H1 (cell line): ENCODE results near the gene GDF9.

Source experiments
- E2F6 ChIP-seq: IDR thresholded peaks from 2 replicates; pipeline ENCODE4 v1.6.1; 2012; ENCODE audit warnings: inconsistent platforms
- RAD21 ChIP-seq, 2 experiments: IDR thresholded peaks in 1 of 2; conservative IDR thresholded peaks in 1 of 2; 2 replicates each; pipeline ENCODE4 v1.6.1; 2011; ENCODE audit warnings: low read depth in 2 of 2, low read length in 2 of 2, improper control_type of control experiment in 1 of 2, inconsistent platforms in 1 of 2, mild to moderate bottlenecking in 1 of 2, moderate library complexity in 1 of 2

DNA sequence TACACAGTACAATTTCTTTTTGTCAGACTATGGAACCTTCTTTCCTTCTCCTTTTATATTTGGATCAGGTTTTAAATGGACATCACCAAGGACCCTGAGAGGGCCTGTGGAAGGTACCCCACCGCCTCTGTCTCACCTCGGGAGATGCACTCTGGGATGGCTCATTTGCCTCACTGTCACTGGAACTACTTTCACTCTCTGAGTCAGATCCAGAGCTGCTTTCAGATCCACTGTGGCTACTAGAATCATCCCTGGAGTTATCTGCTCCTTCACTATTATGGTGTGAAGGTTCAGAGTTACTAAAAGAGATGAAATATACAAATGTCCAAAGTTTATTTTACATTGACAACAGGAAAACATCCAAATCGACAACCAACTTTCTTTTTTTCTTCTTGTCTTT lies 31.8 kb upstream of the GDF9 start:
- TF ChIP-seq E2F6 = no peak
- TF ChIP-seq RAD21 (IDR thresholded peaks at IDR 0.05 in 1 of 2, conservative IDR thresholded peaks at IDR 0.05 in 1 of 2; ENCODE audit: low read depth in 2 of 2, low read length in 2 of 2) = no peak
